Endothelial cell of hepatic sinusoid (primary cell): ENCODE results near the gene TENM4.
"Not testable (repeated sequence)": the region's sequence is repeated elsewhere in the genome, so short reads cannot be mapped to it uniquely, and the experiment has no call there.

Experiments used
- in situ Hi-C: cut with HindIII; loops from 2 replicates; pipeline ENCODE4 v1.10.0; 2017; ENCODE audit warnings: low sequenced_read_pairs

TENM4 gene

DNA sequence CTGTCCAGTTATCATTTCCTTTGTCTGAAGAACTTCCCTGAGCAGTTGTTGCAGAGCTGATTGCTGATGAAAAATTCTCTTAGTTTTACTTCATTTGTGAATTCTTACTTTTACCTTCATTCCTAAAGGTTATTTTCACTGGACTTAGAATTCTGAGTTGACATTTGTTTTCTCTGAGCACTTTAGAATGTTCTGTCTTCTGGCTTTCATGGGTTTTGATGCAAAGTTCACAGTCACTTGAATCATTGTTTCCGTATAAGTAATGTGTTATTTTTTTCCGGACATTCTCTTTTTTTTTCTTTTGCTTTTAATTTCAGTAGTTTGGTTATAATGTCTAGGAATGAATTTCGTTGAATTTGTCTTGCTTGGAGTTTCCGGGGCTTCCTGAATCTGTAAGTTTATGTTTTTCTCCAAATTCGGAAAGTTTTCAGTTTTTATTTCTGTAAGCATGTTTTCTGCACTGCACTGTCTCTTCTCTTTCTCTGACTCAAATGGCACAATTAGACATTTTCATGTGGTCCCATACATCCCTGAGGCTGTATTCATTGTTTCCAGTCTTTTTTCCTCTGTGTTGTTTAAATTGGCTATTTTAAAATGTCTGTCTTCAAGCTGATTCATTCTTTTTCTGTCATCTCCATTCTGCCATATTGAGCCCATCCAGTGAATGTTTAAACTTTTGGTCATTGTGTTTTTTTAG, 797.7 kb downstream of the TENM4 start:
- in situ Hi-C loops, result no loop called here

GRCh38 chr11:78641541-78641940, 799.3 kb downstream of the TENM4 start:
- in situ Hi-C loops, result no loop called here

GRCh38 chr11:78638704-78639380, 802.0 kb downstream of the TENM4 start:
- in situ Hi-C loops, result no loop called here

GRCh38 chr11:78637527-78637926, 803.3 kb downstream of the TENM4 start:
- in situ Hi-C loops, result not testable (repeated sequence)

DNA sequence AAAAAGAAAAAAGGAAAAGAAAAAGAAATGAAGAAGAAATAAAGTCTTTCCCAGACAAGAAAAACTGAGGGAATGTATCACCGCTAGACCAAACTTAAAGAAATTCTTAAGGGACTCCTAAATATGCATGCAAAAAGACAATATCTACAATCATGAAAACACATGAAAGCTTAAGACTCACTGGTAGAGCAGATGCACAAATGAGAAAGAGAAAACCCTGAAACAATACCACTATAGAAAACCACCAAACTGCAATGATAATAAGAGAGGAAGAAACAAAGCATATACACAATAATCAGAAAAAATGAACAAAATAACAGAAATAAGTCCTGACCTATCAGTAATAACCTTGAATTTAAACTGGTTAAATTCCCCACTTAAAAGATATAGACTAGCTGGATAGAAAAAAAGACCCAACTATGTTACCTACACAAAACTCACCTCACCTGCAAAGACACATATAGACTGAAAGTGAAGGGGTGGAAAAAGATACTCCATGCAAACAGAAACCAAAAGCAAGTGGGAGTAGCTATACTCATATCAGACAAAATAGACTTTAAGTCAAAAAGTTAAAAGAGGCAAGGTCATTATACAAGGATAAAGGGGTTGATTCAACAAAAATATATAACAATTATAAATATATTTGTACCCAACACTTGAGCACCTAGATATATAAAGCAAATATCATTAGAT, 804.9 kb downstream of the TENM4 start:
- in situ Hi-C loops, result no loop called here

DNA sequence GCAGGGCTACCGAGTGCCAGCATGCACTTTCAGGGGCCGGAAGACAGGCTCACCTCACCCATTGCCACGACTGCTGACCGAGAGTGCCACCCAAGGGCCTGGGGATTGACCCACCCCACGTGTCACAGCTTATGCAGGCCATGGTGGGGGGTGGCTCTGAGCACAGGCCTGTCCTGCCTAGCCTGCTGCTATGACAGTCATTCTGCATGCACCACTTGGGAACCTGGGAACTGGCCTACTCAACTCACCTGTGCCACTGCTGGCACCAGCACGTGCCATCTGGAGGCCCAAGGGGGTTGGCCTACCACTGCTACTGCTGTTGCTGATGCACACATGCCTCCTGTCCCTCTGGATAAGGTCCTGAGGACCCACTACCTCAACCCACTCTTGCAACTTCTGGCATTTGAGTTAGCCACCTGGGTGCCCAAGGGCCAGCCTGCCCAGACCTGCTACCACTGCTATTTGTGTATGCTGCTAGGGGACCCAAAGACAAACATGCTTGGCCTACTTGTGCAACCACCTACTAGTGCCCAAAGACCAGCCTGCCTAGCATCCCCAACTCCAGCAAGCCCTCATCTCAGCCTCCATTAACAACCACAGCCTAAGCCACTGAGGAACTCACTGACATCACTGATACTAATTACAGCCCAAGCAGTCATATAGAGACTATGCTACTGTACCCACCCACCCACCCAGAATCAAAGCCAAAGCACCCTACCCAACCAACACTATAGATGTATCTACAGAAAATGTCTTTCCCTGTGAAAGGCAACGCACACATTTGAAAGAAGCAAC, 807.1 kb downstream of the TENM4 start:
- in situ Hi-C loops, result no loop called here

- in situ Hi-C loops, result no loop called here
These were observed 810.1 kb downstream of the TENM4 start for GRCh38 chr11:78630561-78631303.

DNA sequence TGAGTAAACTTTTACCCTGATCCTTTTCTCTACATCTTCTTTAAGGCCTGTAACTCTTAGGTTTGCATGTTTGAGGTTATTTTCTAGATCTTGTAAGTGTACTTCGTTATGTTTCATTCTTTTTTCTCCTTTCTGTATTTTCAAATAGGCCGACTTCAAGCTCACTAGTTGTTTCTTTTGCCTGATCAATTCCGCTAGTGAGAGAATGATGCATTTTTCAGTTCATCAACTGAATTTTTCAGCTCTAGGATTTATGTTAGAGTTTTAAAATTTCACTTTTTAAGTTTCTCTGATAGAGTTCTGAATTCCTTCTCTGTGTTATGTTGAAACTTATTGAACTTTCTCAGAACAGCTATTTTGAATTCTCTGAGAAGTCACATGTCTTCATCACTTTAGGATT, 810.7 kb downstream of the TENM4 start:
- in situ Hi-C loops, result no loop called here

GRCh38 chr11:78622666-78623065, 818.2 kb downstream of the TENM4 start:
- in situ Hi-C loops, result no loop called here

- in situ Hi-C loops, result no loop called here
These were observed 820.7 kb downstream of the TENM4 start for GRCh38 chr11:78620159-78620558.

GRCh38 chr11:78615724-78616123, 825.1 kb downstream of the TENM4 start:
- in situ Hi-C loops, result no loop called here

GRCh38 chr11:78613378-78613813, 827.4 kb downstream of the TENM4 start:
- in situ Hi-C loops, result no loop called here

DNA sequence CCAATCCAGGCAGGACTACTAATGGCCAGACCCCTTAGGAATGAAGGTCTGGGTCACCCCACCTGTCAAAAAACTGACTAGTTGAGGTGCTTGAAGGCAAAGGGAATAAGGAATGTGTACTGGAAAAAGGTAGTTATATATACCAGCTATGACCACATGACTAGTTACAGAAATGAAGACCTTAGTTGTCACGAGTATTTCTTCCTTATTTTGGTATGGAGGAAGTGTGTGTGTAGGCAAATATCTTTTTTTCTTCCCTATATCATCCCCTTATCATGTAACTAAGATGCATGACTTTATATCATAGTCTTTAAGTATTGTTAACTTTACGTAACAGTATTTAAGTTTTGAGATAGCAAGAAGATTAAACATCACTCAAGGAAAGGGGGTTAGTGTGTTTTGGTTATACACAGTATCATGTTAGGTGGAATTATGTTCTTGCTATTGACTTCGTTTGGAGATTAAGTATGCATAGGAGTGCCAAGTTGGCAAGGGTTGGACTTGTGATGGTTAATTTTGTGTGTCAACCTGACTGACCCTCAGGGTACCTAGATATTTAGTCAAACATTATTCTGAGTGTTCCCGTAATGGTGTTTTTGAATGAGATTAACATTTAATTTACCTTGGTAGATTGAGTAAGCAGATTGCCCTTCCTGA, 828.0 kb downstream of the TENM4 start:
- in situ Hi-C loops, result no loop called here

DNA sequence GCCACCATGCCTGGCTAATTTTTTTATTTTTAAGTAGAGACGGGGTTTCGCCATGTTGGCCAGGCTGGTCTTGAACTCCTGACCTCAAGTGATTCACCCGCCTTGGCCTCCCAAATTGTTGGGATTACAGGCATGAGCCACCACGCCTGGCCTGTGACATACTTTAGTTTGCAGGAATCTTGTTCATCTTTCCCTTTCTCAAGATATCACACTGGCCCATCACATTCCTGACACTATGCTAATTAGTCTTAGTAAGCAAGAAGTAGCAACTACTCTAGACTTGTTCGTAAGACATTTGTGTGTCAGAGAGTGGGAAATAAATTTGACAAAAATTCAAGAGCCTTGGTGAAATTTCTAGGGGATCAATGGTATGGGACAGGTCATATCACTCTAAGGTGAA, 831.5 kb downstream of the TENM4 start:
- in situ Hi-C loops, result not testable (repeated sequence)

GRCh38 chr11:78607696-78608095, 833.1 kb downstream of the TENM4 start:
- in situ Hi-C loops, result no loop called here

GRCh38 chr11:78606667-78607066, 834.2 kb downstream of the TENM4 start:
- in situ Hi-C loops, result no loop called here

GRCh38 chr11:78605296-78605695, 835.5 kb downstream of the TENM4 start:
- in situ Hi-C loops, result no loop called here

GRCh38 chr11:78603792-78604191, 837.0 kb downstream of the TENM4 start:
- in situ Hi-C loops, result no loop called here
